HepG2 (cell line): ENCODE measurements around the gene C12orf56. TPM values are rescaled to one million over a fixed set of nuclear protein-coding genes. Genes with fewer than 3 reads are reported as not detected.

Experiments used
- ATAC-seq: fragments of 200-7000 bp; cut with Tn5 transposase; 3 replicates; pipeline ENCODE4 v1.9.1; 2020; ENCODE audit warnings: mild to moderate bottlenecking, moderate library complexity
- BruUV-seq: library from RNA; stranded (reverse); fragments of 400-500 nt; replicated peaks from 2 replicates; lab custom pipeline; 2021; lab: Mats Ljungman, UMichigan
- CTCF ChIA-PET: fragments of 300-600 bp; formaldehyde crosslinking; extraction: SDS; loops from one replicate; lab custom pipeline; 2021; ENCODE audit warnings: low total read pairs, inconsistent platforms, low intra/inter-chr PET ratio; lab: Yijun Ruan, JAX
- POLR2A ChIA-PET: fragments of 350-600 bp; sonication (Branson Sonifier 250); formaldehyde crosslinking; loops from one replicate; lab custom pipeline; 2020; ENCODE audit warnings: antibody characterized with exemption, inconsistent platforms; lab: Yijun Ruan, JAX
- DNase-seq: peaks from one replicate; pipeline ENCODE4 v3.0.0-alpha.2; 2015; ENCODE audit warnings: low spot score
- FAIRE-seq: peaks from 3 replicates; lab custom pipeline; 2011; peaks lifted over from hg19 to GRCh38; lab: Jason Lieb, UNC
- H2AFZ ChIP-seq: one replicate; pipeline ENCODE4 v1.6.1; 2011; ENCODE audit warnings: low read length, inconsistent platforms
- H3K27ac ChIP-seq: fragments of 300-600 bp; 3 replicates; pipeline ENCODE4 v1.8.0; 2011; ENCODE audit warnings: mixed run types, mild to moderate bottlenecking, mixed read lengths, low read length, inconsistent platforms; ENCODE audit not compliant: insufficient read depth; ENCODE audit errors: extremely low read length
- H3K27me3 ChIP-seq, 2 experiments: fragments of 200-600 bp in 1 of 2; 2 replicates in 1 of 2; 3 replicates in 1 of 2; pipeline versions ENCODE4 v1.6.0 to v1.8.0; 2011; ENCODE audit warnings: low read length in 2 of 2, mild to moderate bottlenecking in 2 of 2, moderate library complexity in 2 of 2, inconsistent platforms in 1 of 2; ENCODE audit not compliant: insufficient read depth in 2 of 2, control insufficient read depth in 1 of 2
- H3K36me3 ChIP-seq, 2 experiments: fragments of 200-600 bp in 1 of 2; replicated peaks in 1 of 2; 2 replicates in 1 of 2; 3 replicates in 1 of 2; pipeline versions ENCODE4 v1.5.1 to v1.8.0; 2011; ENCODE audit warnings: low read length in 2 of 2, inconsistent platforms in 1 of 2; ENCODE audit not compliant: insufficient read depth in 2 of 2, control insufficient read depth in 1 of 2
- H3K4me1 ChIP-seq: 2 replicates; pipeline ENCODE4 v1.5.1; 2012; ENCODE audit warnings: low read length, inconsistent platforms; ENCODE audit not compliant: insufficient read depth
- H3K4me2 ChIP-seq: 2 replicates; pipeline ENCODE4 v1.6.0; 2011; ENCODE audit warnings: low read depth, low read length, inconsistent platforms
- H3K4me3 ChIP-seq, 3 experiments: fragments of 200-600 bp in 1 of 3; sonication (generic), shearing (Covaris generic) in 1 of 3; replicated peaks in 1 of 3; 2 replicates each; pipeline ENCODE4 v1.5.1; 2011 to 2016; ENCODE audit warnings: low read length in 3 of 3, inconsistent platforms in 2 of 3, low read depth in 2 of 3, mild to moderate bottlenecking in 2 of 3, control low read depth in 1 of 3, mixed read lengths in 1 of 3; ENCODE audit not compliant: insufficient read depth in 1 of 3
- H3K79me2 ChIP-seq: one replicate; pipeline ENCODE4 v1.6.1; 2011; ENCODE audit warnings: low read length, inconsistent platforms; ENCODE audit not compliant: insufficient read depth
- H3K9ac ChIP-seq: 2 replicates; pipeline ENCODE4 v1.6.0; 2011; ENCODE audit warnings: mild to moderate bottlenecking, low read depth, low read length, inconsistent platforms; ENCODE audit not compliant: insufficient read depth
- H3K9me3 ChIP-seq: 2 replicates; pipeline ENCODE4 v1.5.1; 2012; ENCODE audit warnings: mild to moderate bottlenecking, low read length
- H4K20me1 ChIP-seq: 2 replicates; pipeline ENCODE4 v1.6.0; 2011; ENCODE audit warnings: inconsistent platforms, mild to moderate bottlenecking, low read length, moderate library complexity; ENCODE audit not compliant: insufficient read depth
- EHMT2 ChIP-seq: fragments of 200-600 bp; sonication (generic); IDR thresholded peaks from 2 replicates; pipeline ENCODE4 v1.7.0; 2017; ENCODE audit warnings: antibody characterized with exemption, low read depth, low read length, borderline replicate concordance
- FOXP1 ChIP-seq, 2 experiments: fragments of 450-650 bp in 1 of 2; IDR thresholded peaks; 2 replicates each; pipeline ENCODE4 v1.6.1; 2017 to 2018; ENCODE audit warnings: antibody characterized with exemption in 1 of 2
- GTF2F1 ChIP-seq: fragments of 150-350 bp; IDR thresholded peaks from 2 replicates; pipeline ENCODE4 v1.6.1; 2014; ENCODE audit warnings: low read length
- IRF2 ChIP-seq: IDR thresholded peaks from 2 replicates; pipeline ENCODE4 v1.6.1; 2018; ENCODE audit warnings: missing genetic modification reagents, missing compliant biosample characterization
- NCOA5 ChIP-seq: sonication (generic); formaldehyde crosslinking; IDR thresholded peaks from 2 replicates; pipeline ENCODE4 v1.4.0; 2020; ENCODE audit warnings: missing genetic modification reagents
- NR2F6 ChIP-seq, 2 experiments: IDR thresholded peaks; 2 replicates each; pipeline ENCODE4 v1.6.1; 2016; ENCODE audit warnings: antibody characterized with exemption in 1 of 2, mild to moderate bottlenecking in 1 of 2
- NRL ChIP-seq: sonication (generic); formaldehyde crosslinking; IDR thresholded peaks from 2 replicates; pipeline ENCODE4 v1.5.0; 2020; ENCODE audit warnings: missing genetic modification reagents, mild to moderate bottlenecking, moderate library complexity, borderline replicate concordance
- PRDM15 ChIP-seq: sonication (generic); formaldehyde crosslinking; IDR thresholded peaks from 2 replicates; pipeline ENCODE4 v1.4.0; 2020; ENCODE audit warnings: missing genetic modification reagents
- TFAP4 ChIP-seq: sonication (generic); IDR thresholded peaks from 2 replicates; pipeline ENCODE4 v1.6.1; 2016; ENCODE audit warnings: low read depth, borderline replicate concordance
- ZBTB3 ChIP-seq: sonication (generic); formaldehyde crosslinking; IDR thresholded peaks from 2 replicates; pipeline ENCODE4 v1.4.0; 2020; ENCODE audit warnings: low read depth, mild to moderate bottlenecking, moderate library complexity, missing genetic modification reagents, borderline replicate concordance
- ZIK1 ChIP-seq: sonication (generic); formaldehyde crosslinking; IDR thresholded peaks from 2 replicates; pipeline ENCODE4 v1.5.0; 2020; ENCODE audit warnings: mild to moderate bottlenecking, low read depth, missing genetic modification reagents, borderline replicate concordance
- ZNF101 ChIP-seq: sonication (generic); formaldehyde crosslinking; IDR thresholded peaks from 2 replicates; pipeline ENCODE4 v1.4.0; 2020; ENCODE audit warnings: mild to moderate bottlenecking, low read depth, missing genetic modification reagents, borderline replicate concordance
- ZNF572 ChIP-seq: sonication (generic); formaldehyde crosslinking; IDR thresholded peaks from 2 replicates; pipeline ENCODE4 v1.5.1; 2020; ENCODE audit warnings: mild to moderate bottlenecking, missing genetic modification reagents
- ZSCAN30 ChIP-seq: sonication (generic); formaldehyde crosslinking; IDR thresholded peaks from 2 replicates; pipeline ENCODE4 v1.5.0; 2020; ENCODE audit warnings: mild to moderate bottlenecking, missing genetic modification reagents
- WGBS: methylation state at CpG from one replicate; pipeline ENCODE4 v1.1.6; 2017; ENCODE audit warnings: low lambda C conversion rate; 5-methylcytosine and 5-hydroxymethylcytosine counted together
- in situ Hi-C: cut with HindIII; loops from 2 replicates; pipeline ENCODE4 v1.10.0; 2017; ENCODE audit warnings: low pct_unique_long_range_greater_than_20kb; ENCODE audit not compliant: extremely low pct_ligation_motif_present
- intact Hi-C: fragments of 100-400 bp; cut with micrococcal nuclease; formaldehyde crosslinking; loops from one replicate; pipeline ENCODE4 v1.10.0; 2022; ENCODE audit not compliant: unreplicated experiment
- polyA plus RNA-seq, 8 experiments: library from polyadenylated mRNA; depleted of rRNA in 3 of 8; stranded (reverse) in 7 of 8; unstranded in 1 of 8; fragments of >200 nt; fragmentation: Illumina TruSeq in 4 of 8; extraction: Trizol in 4 of 8; gene quantifications; 2 replicates each; pipeline versions ENCODE4 v1.2.1 to v1.2.3, GENCODE V29; 2011 to 2016; ENCODE audit warnings: low read depth in 4 of 8, missing spikeins in 1 of 8, mixed read lengths in 1 of 8; ENCODE audit not compliant: insufficient read depth in 1 of 8
- total RNA-seq, 5 experiments: library from RNA; depleted of rRNA; stranded (reverse); fragments of >200 nt; fragmentation: Illumina TruSeq; extraction: Trizol; gene quantifications; 2 replicates each; pipeline ENCODE4 v1.2.3, GENCODE V29; 2016; ENCODE audit warnings: low read depth in 1 of 5

C12orf56 gene
- total and polyA plus RNA-seq, 2 of the 13 experiments (the other 11 are each of a cell fraction or from before 2014, with no cell fraction given) = 0.07 TPM; not detected in 1

DNA sequence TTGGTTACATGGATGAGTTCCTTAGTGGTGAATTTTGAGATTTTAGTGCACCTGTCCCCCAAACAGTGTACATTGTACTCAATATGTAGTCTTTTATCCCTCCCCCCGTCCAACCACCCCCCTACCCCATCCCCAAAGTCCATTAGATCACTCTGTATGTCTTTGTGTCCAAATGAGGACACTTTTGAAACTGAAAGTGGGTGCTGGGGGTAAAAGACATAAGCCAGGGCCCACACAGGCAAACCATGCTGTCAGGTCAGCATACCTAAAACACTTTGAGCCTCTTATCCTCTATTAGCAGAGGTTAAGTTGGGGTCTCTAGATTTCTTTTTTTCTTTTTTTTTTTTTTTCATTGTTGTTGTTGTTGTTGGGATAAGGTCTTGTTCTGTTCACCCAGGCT lies 137.2 kb downstream of the C12orf56 start (continued):
- TF ChIP-seq EHMT2 = no peak

GRCh38 chr12:64252681-64253080 lies 137.9 kb downstream of the C12orf56 start:
- no peak overlapping the region for H3K4me2 ChIP-seq
- in situ Hi-C loops = no loop called here
- H3K4me3 ChIP-seq = no peak overlapping the region
- ChIA-PET CTCF (no interaction called here), POLR2A (no interaction called here)
- H3K27ac ChIP-seq = no peak overlapping the region
- TF ChIP-seq ZIK1 (no peak), NCOA5 (CRISPR knock-in tag) (no peak), ZBTB3 (CRISPR knock-in tag) (no peak), GTF2F1 (no peak), NRL (CRISPR knock-in tag) (no peak), NR2F6 (IDR thresholded peaks at IDR 0.05) (no peak), NR2F6 (CRISPR knock-in tag; IDR thresholded peaks at IDR 0.05) (no peak), ZSCAN30 (CRISPR knock-in tag) (no peak)
- DNase-seq (no peak), ATAC-seq (no peak), FAIRE-seq (no peak)
- no TSS peak for BruUV-seq
- H4K20me1 ChIP-seq = no peaks in the 10 kb centered on the region
- 15% methylated on average over 3 of the region's 3 CpGs for WGBS
- H3K4me1 ChIP-seq = no peaks in the 10 kb centered on the region
- H3K9ac ChIP-seq = no peak overlapping the region
- H3K79me2 ChIP-seq = no peaks in the 10 kb centered on the region
- H2AFZ ChIP-seq = no peak overlapping the region
- intact Hi-C loops = no loop called here
- H3K36me3 ChIP-seq = no peaks in the 10 kb centered on the region
- no peaks in the 10 kb centered on the region for H3K9me3 ChIP-seq
- no peaks in the 10 kb centered on the region for H3K27me3 ChIP-seq

- CTCF ChIA-PET = no interaction called here
- TF ChIP-seq IRF2 (CRISPR knock-in tag) (no peak), PRDM15 (CRISPR knock-in tag) (no peak), ZNF101 (CRISPR knock-in tag) (no peak), FOXP1 (IDR thresholded peaks at IDR 0.05) (no peak), FOXP1 (CRISPR knock-in tag; IDR thresholded peaks at IDR 0.05) (no peak), ZNF572 (CRISPR knock-in tag) (no peak), TFAP4 (no peak)
Observed at GRCh38 chr12:64243809-64244208, 146.7 kb downstream of the C12orf56 start.

More at GRCh38 chr12:64243809-64244208, 146.7 kb downstream of the C12orf56 start:
- peaks cover 0 to 3% of the 10 kb centered on the region in 2 experiments; a peak in 1 of 5 replicates for H3K27me3 ChIP-seq
- H3K4me3 ChIP-seq = no peak overlapping the region
- in situ Hi-C loops (no loop called here), intact Hi-C loops (no loop called here)
- POLR2A ChIA-PET = no interaction called here
- H3K9me3 ChIP-seq = no peaks in the 10 kb centered on the region
- WGBS = 35% methylated on average over 4 of the region's 4 CpGs
- no peak overlapping the region for H2AFZ ChIP-seq
- no peak overlapping the region for H3K9ac ChIP-seq
- no peaks in the 10 kb centered on the region for H3K79me2 ChIP-seq
- FAIRE-seq (no peak), ATAC-seq (no peak), DNase-seq (no peak)
- no peak overlapping the region for H3K4me2 ChIP-seq
- H3K4me1 ChIP-seq = peaks cover 6% of the 10 kb centered on the region
- no peaks in the 10 kb centered on the region for H3K36me3 ChIP-seq
- H4K20me1 ChIP-seq = no peaks in the 10 kb centered on the region
- no TSS peak for BruUV-seq
- H3K27ac ChIP-seq = no peak overlapping the region
